Hepatocyte (in vitro differentiated cells): Measurements from ENCODE around the gene DEFB129. TPM values are rescaled to one million over a fixed set of nuclear protein-coding genes. Genes with fewer than 3 reads are reported as not detected.

Source experiments
- DNase-seq: peaks from one replicate; pipeline ENCODE4 v3.0.0-alpha.2; 2016; ENCODE audit warnings: low spot score
- H2AFZ ChIP-seq: fragments of 200-600 bp; sonication (generic); 2 replicates; pipeline ENCODE4 v1.6.0; 2016; ENCODE audit warnings: antibody characterized with exemption, mild to moderate bottlenecking
- H3K27ac ChIP-seq: fragments of 200-600 bp; sonication (generic); 2 replicates; pipeline ENCODE4 v1.5.1; 2016; ENCODE audit warnings: mild to moderate bottlenecking
- H3K27me3 ChIP-seq: fragments of 200-600 bp; sonication (generic); 2 replicates; pipeline ENCODE4 v1.6.1; 2016
- H3K36me3 ChIP-seq: fragments of 200-600 bp; sonication (generic); replicated peaks from 2 replicates; pipeline ENCODE4 v1.5.1; 2016; ENCODE audit warnings: low read depth; ENCODE audit not compliant: insufficient read depth
- H3K4me1 ChIP-seq: fragments of 200-600 bp; sonication (generic); 2 replicates; pipeline ENCODE4 v1.5.1; 2016; ENCODE audit warnings: mild to moderate bottlenecking, moderate library complexity; ENCODE audit not compliant: insufficient read depth
- H3K4me2 ChIP-seq: fragments of 200-600 bp; sonication (generic); 2 replicates; pipeline ENCODE4 v1.6.0; 2016
- H3K4me3 ChIP-seq: fragments of 200-600 bp; sonication (generic); 2 replicates; pipeline ENCODE4 v1.5.1; 2016; ENCODE audit warnings: mild to moderate bottlenecking
- H3K79me2 ChIP-seq: fragments of 200-600 bp; sonication (generic); 2 replicates; pipeline ENCODE4 v1.6.0; 2017; ENCODE audit warnings: mild to moderate bottlenecking
- H3K9me2 ChIP-seq: fragments of 200-600 bp; sonication (generic); replicated peaks from 2 replicates; pipeline ENCODE4 v1.6.0; 2017; ENCODE audit warnings: mild to moderate bottlenecking; ENCODE audit not compliant: insufficient read depth
- H3K9me3 ChIP-seq: fragments of 200-600 bp; sonication (generic); 2 replicates; pipeline ENCODE4 v1.5.1; 2016; ENCODE audit warnings: low read depth, mild to moderate bottlenecking
- H4K20me1 ChIP-seq: fragments of 200-600 bp; sonication (generic); 2 replicates; pipeline ENCODE4 v1.6.0; 2016; ENCODE audit warnings: mild to moderate bottlenecking; ENCODE audit not compliant: insufficient read depth, poor library complexity, severe bottlenecking
- CTCF ChIP-seq: fragments of 200-600 bp; sonication (generic); IDR thresholded peaks from 2 replicates; pipeline ENCODE4 v1.5.1; 2016; ENCODE audit warnings: antibody characterized with exemption, mild to moderate bottlenecking; ENCODE audit not compliant: poor library complexity
- EZH2 ChIP-seq: fragments of 200-600 bp; sonication (generic); IDR thresholded peaks from 2 replicates; pipeline ENCODE4 v1.6.1; 2016; ENCODE audit warnings: antibody characterized with exemption, mild to moderate bottlenecking, borderline replicate concordance
- EZH2phosphoT487 ChIP-seq: fragments of 200-600 bp; sonication (generic); IDR thresholded peaks from one replicate; pipeline ENCODE4 v1.6.1; 2018; ENCODE audit warnings: antibody characterized with exemption, mild to moderate bottlenecking, low read depth, moderate library complexity; ENCODE audit not compliant: unreplicated experiment, severe bottlenecking
- WGBS: methylation state at CpG from one replicate; pipeline ENCODE4 v1.1.6; 2016; ENCODE audit warnings: low lambda C conversion rate; ENCODE audit errors: missing lambda C conversion rate; 5-methylcytosine and 5-hydroxymethylcytosine counted together
- polyA plus RNA-seq: library from polyadenylated mRNA; unstranded; fragments of >200 nt; fragmentation: Nextera tagmentation; extraction: Ambion mirVana; gene quantifications from 2 replicates; pipeline ENCODE4 v1.2.1, GENCODE V29; 2016
- total RNA-seq: library from RNA; depleted of rRNA; stranded (reverse); fragments of >200 nt; gene quantifications from 2 replicates; pipeline ENCODE4 v1.2.3, GENCODE V29; 2014

The DEFB129 gene
- total and polyA plus RNA-seq, 2 experiments from 2014 or later, result not detected

GRCh38 chr20:210809-211502 is 16.1 kb upstream of the DEFB129 start:
- TF ChIP-seq EZH2 (no peak), EZH2phosphoT487 (no peak), CTCF (no peak)

GRCh38 chr20:214383-214782 is 12.7 kb upstream of the DEFB129 start:
- H3K4me3 ChIP-seq, result no peak overlapping the region
- H3K79me2 ChIP-seq, result no peaks in the 10 kb centered on the region
- no peaks in the 10 kb centered on the region for H3K4me1 ChIP-seq
- WGBS, result 78% methylated on average over 2 of the region's 2 CpGs
- TF ChIP-seq CTCF, result no peak
- no peak for TF ChIP-seq EZH2
- no peak for TF ChIP-seq EZH2phosphoT487
- no peaks in the 10 kb centered on the region for H3K36me3 ChIP-seq
- H3K27ac ChIP-seq, result no peak overlapping the region
- H4K20me1 ChIP-seq, result no peaks in the 10 kb centered on the region
- H3K9me3 ChIP-seq, result no peaks in the 10 kb centered on the region
- H3K27me3 ChIP-seq, result no peaks in the 10 kb centered on the region
- no peak for DNase-seq
- H2AFZ ChIP-seq, result no peak overlapping the region
- no peak overlapping the region for H3K4me2 ChIP-seq
- no peaks in the 10 kb centered on the region for H3K9me2 ChIP-seq

More at GRCh38 chr20:210809-211502, 16.1 kb upstream of the DEFB129 start:
- Histone ChIP-seq H2AFZ (no peak overlapping the region), H3K4me2 (no peak overlapping the region), H3K4me1 (no peaks in the 10 kb centered on the region), H3K79me2 (no peaks in the 10 kb centered on the region), H3K27me3 (no peaks in the 10 kb centered on the region), H3K36me3 (no peaks in the 10 kb centered on the region), H3K4me3 (no peak overlapping the region), H4K20me1 (no peaks in the 10 kb centered on the region), H3K9me2 (no peaks in the 10 kb centered on the region), H3K27ac (no peak overlapping the region), H3K9me3 (no peaks in the 10 kb centered on the region)
- no peak for DNase-seq
- 37% methylated on average over 7 of the region's 7 CpGs for WGBS

- 69% methylated on average over 1 of the region's 1 CpG for whole genome bisulfite sequencing
Measured at GRCh38 chr20:215796-216195, 11.3 kb upstream of the DEFB129 start.

More at GRCh38 chr20:215796-216195, 11.3 kb upstream of the DEFB129 start:
- no peak for DNase-seq
- H2AFZ ChIP-seq, result no peak overlapping the region
- no peaks in the 10 kb centered on the region for H3K9me3 ChIP-seq
- TF ChIP-seq CTCF (no peak), EZH2phosphoT487 (no peak), EZH2 (no peak)
- no peak overlapping the region for H3K4me3 ChIP-seq
- H3K4me2 ChIP-seq, result no peak overlapping the region
- no peaks in the 10 kb centered on the region for H3K9me2 ChIP-seq
- H3K79me2 ChIP-seq, result no peaks in the 10 kb centered on the region
- H3K27ac ChIP-seq, result no peak overlapping the region
- H3K4me1 ChIP-seq, result no peaks in the 10 kb centered on the region
- H3K27me3 ChIP-seq, result peaks cover 10% of the 10 kb centered on the region
- H3K36me3 ChIP-seq, result no peaks in the 10 kb centered on the region
- no peaks in the 10 kb centered on the region for H4K20me1 ChIP-seq
